Mesothelial cell of epicardium (in vitro differentiated cells): ENCODE data around the gene MYO9B. TPM values are rescaled to one million over a fixed set of nuclear protein-coding genes. Genes with fewer than 3 reads are reported as not detected.

Experiments
- DNase-seq, 2 experiments: peaks; one replicate each; pipeline ENCODE4 v3.0.0; 2021; ENCODE audit warnings: low spot score in 2 of 2; ENCODE audit not compliant: unreplicated experiment in 2 of 2
- H3K27ac Mint-ChIP-seq: 2 replicates; pipeline ENCODE4 v1.8.0; 2021; ENCODE audit warnings: mixed read lengths
- H3K27me3 Mint-ChIP-seq: 2 replicates; pipeline ENCODE4 v1.8.0; 2021; ENCODE audit warnings: low read depth, mixed read lengths
- H3K36me3 Mint-ChIP-seq: 2 replicates; pipeline ENCODE4 v1.8.0; 2021; ENCODE audit warnings: mixed read lengths
- H3K4me1 Mint-ChIP-seq: 2 replicates; pipeline ENCODE4 v1.8.0; 2021; ENCODE audit warnings: mixed read lengths
- H3K4me3 Mint-ChIP-seq: 2 replicates; pipeline ENCODE4 v1.8.0; 2021; ENCODE audit warnings: mild to moderate bottlenecking, moderate library complexity, mixed read lengths
- H3K9me3 Mint-ChIP-seq: 2 replicates; pipeline ENCODE4 v1.8.0; 2021; ENCODE audit warnings: mixed read lengths
- total RNA-seq: library from RNA; stranded (reverse); gene quantifications from 3 replicates; pipeline ENCODE4 v1.2.1, GENCODE V29; 2021
- TF ChIP-seq, protein P1 (sequence below): fragments of 200-600 bp; sonication (generic); IDR thresholded peaks from one replicate; pipeline ENCODE4 v1.5.0; 2021; ENCODE audit warnings: antibody characterized with exemption; ENCODE audit not compliant: unreplicated experiment

The MYO9B gene
- total RNA-seq, 1 donor from 2014 or later, result 90.8 TPM

GRCh38 chr19:17061205-17061604 is 14.4 kb upstream of the MYO9B start:
- no peak overlapping the region for H3K27ac Mint-ChIP-seq
- DNase-seq, result no peak
- peaks cover 6% of the 10 kb centered on the region for H3K9me3 Mint-ChIP-seq
- TF ChIP-seq, protein P1, sequence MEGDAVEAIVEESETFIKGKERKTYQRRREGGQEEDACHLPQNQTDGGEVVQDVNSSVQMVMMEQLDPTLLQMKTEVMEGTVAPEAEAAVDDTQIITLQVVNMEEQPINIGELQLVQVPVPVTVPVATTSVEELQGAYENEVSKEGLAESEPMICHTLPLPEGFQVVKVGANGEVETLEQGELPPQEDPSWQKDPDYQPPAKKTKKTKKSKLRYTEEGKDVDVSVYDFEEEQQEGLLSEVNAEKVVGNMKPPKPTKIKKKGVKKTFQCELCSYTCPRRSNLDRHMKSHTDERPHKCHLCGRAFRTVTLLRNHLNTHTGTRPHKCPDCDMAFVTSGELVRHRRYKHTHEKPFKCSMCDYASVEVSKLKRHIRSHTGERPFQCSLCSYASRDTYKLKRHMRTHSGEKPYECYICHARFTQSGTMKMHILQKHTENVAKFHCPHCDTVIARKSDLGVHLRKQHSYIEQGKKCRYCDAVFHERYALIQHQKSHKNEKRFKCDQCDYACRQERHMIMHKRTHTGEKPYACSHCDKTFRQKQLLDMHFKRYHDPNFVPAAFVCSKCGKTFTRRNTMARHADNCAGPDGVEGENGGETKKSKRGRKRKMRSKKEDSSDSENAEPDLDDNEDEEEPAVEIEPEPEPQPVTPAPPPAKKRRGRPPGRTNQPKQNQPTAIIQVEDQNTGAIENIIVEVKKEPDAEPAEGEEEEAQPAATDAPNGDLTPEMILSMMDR, result no peak
- peaks cover 13% of the 10 kb centered on the region for H3K36me3 Mint-ChIP-seq
- peaks cover 2% of the 10 kb centered on the region for H3K4me1 Mint-ChIP-seq
- H3K27me3 Mint-ChIP-seq, result no peaks in the 10 kb centered on the region
- no peak overlapping the region for H3K4me3 Mint-ChIP-seq

- H3K4me3 Mint-ChIP-seq, result no peak overlapping the region
- peaks cover 13% of the 10 kb centered on the region for H3K36me3 Mint-ChIP-seq
- H3K9me3 Mint-ChIP-seq, result peaks cover 6% of the 10 kb centered on the region
- H3K4me1 Mint-ChIP-seq, result peaks cover 2% of the 10 kb centered on the region
- TF ChIP-seq, protein P1, result no peak
- no peak overlapping the region for H3K27ac Mint-ChIP-seq
- no peak for DNase-seq
- H3K27me3 Mint-ChIP-seq, result no peaks in the 10 kb centered on the region
Observed at GRCh38 chr19:17061691-17062090, 13.9 kb upstream of the MYO9B start.

GRCh38 chr19:17063428-17063827 is 12.1 kb upstream of the MYO9B start:
- DNase-seq, result no peak
- TF ChIP-seq, protein P1, result no peak
- no peak overlapping the region for H3K4me3 Mint-ChIP-seq
- H3K36me3 Mint-ChIP-seq, result peaks cover 10% of the 10 kb centered on the region
- H3K4me1 Mint-ChIP-seq, result peaks cover 8% of the 10 kb centered on the region
- no peak overlapping the region for H3K27ac Mint-ChIP-seq
- no peaks in the 10 kb centered on the region for H3K27me3 Mint-ChIP-seq
- peaks cover 6% of the 10 kb centered on the region for H3K9me3 Mint-ChIP-seq

GRCh38 chr19:17069193-17069592 is 6.4 kb upstream of the MYO9B start:
- H3K4me3 Mint-ChIP-seq, result no peak overlapping the region
- peaks cover 16% of the 10 kb centered on the region for H3K4me1 Mint-ChIP-seq
- H3K36me3 Mint-ChIP-seq, result peaks cover 14% of the 10 kb centered on the region
- no peak for DNase-seq
- no peaks in the 10 kb centered on the region for H3K27me3 Mint-ChIP-seq
- peaks cover 5% of the 10 kb centered on the region for H3K9me3 Mint-ChIP-seq
- H3K27ac Mint-ChIP-seq, result peak overlapping the region; percentile 66
- TF ChIP-seq, protein P1, result no peak

GRCh38 chr19:17070421-17070820 is 5.2 kb upstream of the MYO9B start:
- no peak for DNase-seq
- Mint-ChIP-seq H3K4me3 (no peak overlapping the region), H3K9me3 (no peaks in the 10 kb centered on the region), H3K27ac (no peak overlapping the region), H3K4me1 (peaks cover 20% of the 10 kb centered on the region), H3K36me3 (peaks cover 4% of the 10 kb centered on the region), H3K27me3 (no peaks in the 10 kb centered on the region)
- TF ChIP-seq, protein P1, result no peak

DNA sequence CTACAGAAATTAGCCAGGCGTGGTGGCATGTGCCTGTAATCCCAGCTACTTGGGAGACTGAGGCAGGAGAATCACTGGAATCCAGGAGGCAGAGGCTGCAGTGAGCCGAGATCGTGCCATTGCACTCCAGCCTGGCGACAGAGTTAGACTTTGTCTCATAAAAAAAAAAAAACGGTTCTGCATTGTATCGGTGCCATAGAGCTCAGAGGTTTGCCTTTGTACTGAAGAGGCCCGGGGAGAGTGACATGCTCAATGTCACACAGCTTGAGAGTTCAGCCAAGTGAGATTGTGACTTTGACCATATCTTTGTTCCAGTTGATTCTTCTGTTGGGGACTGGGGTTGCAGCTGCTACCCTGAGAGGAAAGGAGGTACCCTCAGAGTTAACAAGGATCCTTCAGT is 4.7 kb upstream of the MYO9B start:
- peaks cover 20% of the 10 kb centered on the region for H3K4me1 Mint-ChIP-seq
- no peaks in the 10 kb centered on the region for H3K27me3 Mint-ChIP-seq
- no peak overlapping the region for H3K27ac Mint-ChIP-seq
- H3K4me3 Mint-ChIP-seq, result no peak overlapping the region
- DNase-seq, result no peak
- peaks cover 4% of the 10 kb centered on the region for H3K36me3 Mint-ChIP-seq
- TF ChIP-seq, protein P1, result no peak
- H3K9me3 Mint-ChIP-seq, result no peaks in the 10 kb centered on the region
